Panc1 (cell line): ENCODE data around the gene ZNF512B.
"Not testable (repeated sequence)": the region's sequence is repeated elsewhere in the genome, so short reads cannot be mapped to it uniquely, and the experiment has no call there.

Source experiments
- POLR2AphosphoS5 ChIP-seq: IDR thresholded peaks from 2 replicates; pipeline ENCODE4 v1.6.1; 2012; ENCODE audit warnings: mild to moderate bottlenecking, low read depth, low read length, moderate library complexity
- SIN3A ChIP-seq: IDR thresholded peaks from 2 replicates; pipeline ENCODE4 v1.6.1; 2012; ENCODE audit warnings: low read depth, mild to moderate bottlenecking, low read length, moderate library complexity, borderline replicate concordance; ENCODE audit not compliant: insufficient read depth
- TF ChIP-seq, protein P1 (sequence below): fragments of 450-650 bp; IDR thresholded peaks from 2 replicates; pipeline ENCODE4 v1.5.1; 2017; ENCODE audit warnings: mild to moderate bottlenecking
- TF ChIP-seq, protein P2 (sequence below), 2 experiments: IDR thresholded peaks; 2 replicates each; pipeline ENCODE4 v1.6.1; 2011 to 2012; ENCODE audit warnings: low read depth in 2 of 2, control low read depth in 1 of 2, low read length in 1 of 2, mild to moderate bottlenecking in 1 of 2, moderate library complexity in 1 of 2; ENCODE audit not compliant: insufficient read depth in 1 of 2

DNA sequence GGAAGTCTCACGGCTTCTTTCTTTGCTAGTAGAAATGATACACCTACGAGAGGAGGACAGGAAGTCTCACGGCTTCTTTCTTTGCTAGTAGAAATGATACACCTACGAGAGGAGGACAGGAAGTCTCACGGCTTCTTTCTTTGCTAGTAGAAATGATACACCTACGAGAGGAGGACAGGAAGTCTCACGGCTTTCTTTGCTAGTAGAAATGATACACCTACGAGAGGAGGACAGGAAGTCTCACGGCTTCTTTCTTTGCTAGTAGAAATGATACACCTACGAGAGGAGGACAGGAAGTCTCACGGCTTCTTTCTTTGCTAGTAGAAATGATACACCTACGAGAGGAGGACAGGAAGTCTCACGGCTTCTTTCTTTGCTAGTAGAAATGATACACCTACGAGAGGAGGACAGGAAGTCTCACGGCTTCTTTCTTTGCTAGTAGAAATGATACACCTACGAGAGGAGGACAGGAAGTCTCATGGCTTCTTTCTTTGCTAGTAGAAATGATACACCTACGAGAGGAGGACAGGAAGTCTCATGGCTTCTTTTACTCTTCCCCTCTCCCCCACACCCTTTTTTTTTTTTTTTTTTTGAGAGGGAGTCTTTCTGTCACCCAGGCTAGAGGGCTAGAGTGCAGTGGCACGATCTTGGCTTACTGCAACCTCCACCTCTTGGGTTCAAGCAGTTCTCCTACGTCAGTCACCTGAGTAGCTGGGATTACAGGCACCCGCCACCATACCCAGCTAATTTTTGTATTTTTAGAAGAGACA is 42.8 kb upstream of the ZNF512B start:
- not testable (repeated sequence) for TF ChIP-seq POLR2AphosphoS5, SIN3A
- TF ChIP-seq, protein P1, sequence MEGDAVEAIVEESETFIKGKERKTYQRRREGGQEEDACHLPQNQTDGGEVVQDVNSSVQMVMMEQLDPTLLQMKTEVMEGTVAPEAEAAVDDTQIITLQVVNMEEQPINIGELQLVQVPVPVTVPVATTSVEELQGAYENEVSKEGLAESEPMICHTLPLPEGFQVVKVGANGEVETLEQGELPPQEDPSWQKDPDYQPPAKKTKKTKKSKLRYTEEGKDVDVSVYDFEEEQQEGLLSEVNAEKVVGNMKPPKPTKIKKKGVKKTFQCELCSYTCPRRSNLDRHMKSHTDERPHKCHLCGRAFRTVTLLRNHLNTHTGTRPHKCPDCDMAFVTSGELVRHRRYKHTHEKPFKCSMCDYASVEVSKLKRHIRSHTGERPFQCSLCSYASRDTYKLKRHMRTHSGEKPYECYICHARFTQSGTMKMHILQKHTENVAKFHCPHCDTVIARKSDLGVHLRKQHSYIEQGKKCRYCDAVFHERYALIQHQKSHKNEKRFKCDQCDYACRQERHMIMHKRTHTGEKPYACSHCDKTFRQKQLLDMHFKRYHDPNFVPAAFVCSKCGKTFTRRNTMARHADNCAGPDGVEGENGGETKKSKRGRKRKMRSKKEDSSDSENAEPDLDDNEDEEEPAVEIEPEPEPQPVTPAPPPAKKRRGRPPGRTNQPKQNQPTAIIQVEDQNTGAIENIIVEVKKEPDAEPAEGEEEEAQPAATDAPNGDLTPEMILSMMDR, result not testable (repeated sequence)
- TF ChIP-seq, protein P2, sequence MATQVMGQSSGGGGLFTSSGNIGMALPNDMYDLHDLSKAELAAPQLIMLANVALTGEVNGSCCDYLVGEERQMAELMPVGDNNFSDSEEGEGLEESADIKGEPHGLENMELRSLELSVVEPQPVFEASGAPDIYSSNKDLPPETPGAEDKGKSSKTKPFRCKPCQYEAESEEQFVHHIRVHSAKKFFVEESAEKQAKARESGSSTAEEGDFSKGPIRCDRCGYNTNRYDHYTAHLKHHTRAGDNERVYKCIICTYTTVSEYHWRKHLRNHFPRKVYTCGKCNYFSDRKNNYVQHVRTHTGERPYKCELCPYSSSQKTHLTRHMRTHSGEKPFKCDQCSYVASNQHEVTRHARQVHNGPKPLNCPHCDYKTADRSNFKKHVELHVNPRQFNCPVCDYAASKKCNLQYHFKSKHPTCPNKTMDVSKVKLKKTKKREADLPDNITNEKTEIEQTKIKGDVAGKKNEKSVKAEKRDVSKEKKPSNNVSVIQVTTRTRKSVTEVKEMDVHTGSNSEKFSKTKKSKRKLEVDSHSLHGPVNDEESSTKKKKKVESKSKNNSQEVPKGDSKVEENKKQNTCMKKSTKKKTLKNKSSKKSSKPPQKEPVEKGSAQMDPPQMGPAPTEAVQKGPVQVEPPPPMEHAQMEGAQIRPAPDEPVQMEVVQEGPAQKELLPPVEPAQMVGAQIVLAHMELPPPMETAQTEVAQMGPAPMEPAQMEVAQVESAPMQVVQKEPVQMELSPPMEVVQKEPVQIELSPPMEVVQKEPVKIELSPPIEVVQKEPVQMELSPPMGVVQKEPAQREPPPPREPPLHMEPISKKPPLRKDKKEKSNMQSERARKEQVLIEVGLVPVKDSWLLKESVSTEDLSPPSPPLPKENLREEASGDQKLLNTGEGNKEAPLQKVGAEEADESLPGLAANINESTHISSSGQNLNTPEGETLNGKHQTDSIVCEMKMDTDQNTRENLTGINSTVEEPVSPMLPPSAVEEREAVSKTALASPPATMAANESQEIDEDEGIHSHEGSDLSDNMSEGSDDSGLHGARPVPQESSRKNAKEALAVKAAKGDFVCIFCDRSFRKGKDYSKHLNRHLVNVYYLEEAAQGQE (IDR thresholded peaks at IDR 0.05; ENCODE audit: insufficient read depth in 1 of 2, low read depth in 2 of 2, low read length in 1 of 2), result not testable (repeated sequence)
